H1 (cell line): Measurements from ENCODE around the gene SPOCD1.

Experiments used
- ASH2L ChIP-seq: fragments of 200-600, 300-600 bp; sonication (generic); IDR thresholded peaks from one replicate; pipeline ENCODE4 v1.7.1; 2017; ENCODE audit warnings: low read length
- CBX5 ChIP-seq: fragments of 300-800, 300-1000 bp; sonication (generic); IDR thresholded peaks from 2 replicates; pipeline ENCODE4 v1.7.1; 2016; ENCODE audit warnings: antibody characterized with exemption, low read length, low read depth
- CEBPB ChIP-seq: IDR thresholded peaks from 2 replicates; pipeline ENCODE4 v1.6.1; 2012; ENCODE audit warnings: low read depth, low read length
- CTCF ChIP-seq, 3 experiments: IDR thresholded peaks; 1 replicate in 2 of 3; 2 replicates in 1 of 3; pipeline versions ENCODE4 v1.5.1 to v1.6.1; 2011; ENCODE audit warnings: low read length in 3 of 3, mild to moderate bottlenecking in 3 of 3, inconsistent platforms in 2 of 3, low read depth in 1 of 3, moderate library complexity in 1 of 3; ENCODE audit not compliant: insufficient read depth in 1 of 3; ENCODE audit errors: control extremely low read depth in 1 of 3
- EZH2 ChIP-seq: fragments of 200-600 bp; sonication (generic); IDR thresholded peaks from 2 replicates; pipeline ENCODE4 v1.7.1; 2012; ENCODE audit warnings: low read depth, mild to moderate bottlenecking, moderate library complexity, low read length, inconsistent platforms; ENCODE audit not compliant: severe bottlenecking
- JUND ChIP-seq: IDR thresholded peaks from 2 replicates; pipeline ENCODE4 v1.6.1; 2011; ENCODE audit warnings: mild to moderate bottlenecking, improper control_type of control experiment, low read length
- NRF1 ChIP-seq: IDR thresholded peaks from 2 replicates; pipeline ENCODE4 v1.6.1; 2011; ENCODE audit warnings: mild to moderate bottlenecking, low read depth, low read length, improper control_type of control experiment
- POLR2A ChIP-seq, 2 experiments: IDR thresholded peaks; 1 replicate in 1 of 2; 2 replicates in 1 of 2; pipeline ENCODE4 v1.6.1; 2011; ENCODE audit warnings: low read depth in 2 of 2, low read length in 2 of 2, mild to moderate bottlenecking in 2 of 2; ENCODE audit errors: control extremely low read depth in 1 of 2
- RBBP5 ChIP-seq: IDR thresholded peaks from 2 replicates; pipeline ENCODE4 v1.7.1; 2012; ENCODE audit warnings: low read depth, mild to moderate bottlenecking, inconsistent platforms, low read length, moderate library complexity, borderline replicate concordance
- RFX5 ChIP-seq: IDR thresholded peaks from 2 replicates; pipeline ENCODE4 v1.6.1; 2011; ENCODE audit warnings: low read depth, low read length, improper control_type of control experiment, borderline replicate concordance
- SIRT6 ChIP-seq: IDR thresholded peaks from one replicate; pipeline ENCODE4 v1.7.1; 2012; ENCODE audit warnings: low read length, inconsistent platforms
- USF2 ChIP-seq: IDR thresholded peaks from 2 replicates; pipeline ENCODE4 v1.6.1; 2011; ENCODE audit warnings: low read length, improper control_type of control experiment
- ZNF274 ChIP-seq: IDR thresholded peaks from 2 replicates; pipeline ENCODE4 v1.7.0; 2012; ENCODE audit warnings: low read length, borderline replicate concordance; ENCODE audit errors: extremely low read depth

- peak in 1 of 3 experiments; percentile 26; a peak in 2 of 4 replicates for TF ChIP-seq CTCF (IDR thresholded peaks at IDR 0.05; ENCODE audit: control extremely low read depth in 1 of 3, insufficient read depth in 1 of 3, low read depth in 1 of 3, low read length in 3 of 3)
- TF ChIP-seq CBX5 = no peak
- no peak for TF ChIP-seq POLR2A (IDR thresholded peaks at IDR 0.05; ENCODE audit: control extremely low read depth in 1 of 2, low read depth in 2 of 2, low read length in 2 of 2)
- no peak for TF ChIP-seq ZNF274
- TF ChIP-seq USF2 = no peak
- no peak for TF ChIP-seq ASH2L
- TF ChIP-seq JUND = no peak
- no peak for TF ChIP-seq RBBP5
- TF ChIP-seq SIRT6 = no peak
- TF ChIP-seq EZH2 = no peak
- no peak for TF ChIP-seq RFX5
- TF ChIP-seq NRF1 = no peak
- TF ChIP-seq CEBPB = no peak
Observed at GRCh38 chr1:31834501-31834900, 18.7 kb upstream of the SPOCD1 start.
